Vagina (tissue), 2 donors: ENCODE measurements around the gene ACAP3. TPM values are rescaled to one million over a fixed set of nuclear protein-coding genes. Genes with fewer than 3 reads are reported as not detected.

Source experiments
- DNase-seq, 2 donors: peaks; one replicate each; pipeline ENCODE4 v3.0.0-alpha.2; 2017; ENCODE audit errors: extremely low spot score in 2 of 2
- H3K27ac ChIP-seq: fragments of 200-600 bp; sonication (generic); one replicate; pipeline ENCODE4 v1.5.1; 2019
- H3K27me3 ChIP-seq: fragments of 200-600 bp; sonication (generic); one replicate; pipeline ENCODE4 v1.5.1; 2019
- H3K36me3 ChIP-seq, 2 donors: fragments of 200-600 bp; sonication (generic); one replicate each; pipeline ENCODE4 v1.5.1; 2017 to 2019
- H3K4me1 ChIP-seq: fragments of 200-600 bp; sonication (generic); one replicate; pipeline ENCODE4 v1.5.1; 2019
- H3K4me3 ChIP-seq, 2 donors: fragments of 200-600 bp; sonication (generic); 1 replicate in 1 of 2; 2 replicates in 1 of 2; pipeline ENCODE4 v1.5.1; 2016 to 2019
- H3K9me3 ChIP-seq: fragments of 200-600 bp; sonication (generic); one replicate; pipeline ENCODE4 v1.5.1; 2019
- POLR2A ChIP-seq, 2 donors: fragments of 450-650 bp; IDR thresholded peaks; one replicate each; pipeline ENCODE4 v1.6.1; 2017; ENCODE audit warnings: antibody characterized with exemption in 2 of 2, mild to moderate bottlenecking in 2 of 2, moderate library complexity in 2 of 2
- POLR2AphosphoS5 ChIP-seq, 2 donors: sonication (generic); formaldehyde crosslinking; IDR thresholded peaks; one replicate each; pipeline ENCODE4 v1.9.0; 2017; ENCODE audit warnings: antibody characterized with exemption in 2 of 2, mild to moderate bottlenecking in 2 of 2, low read depth in 1 of 2; ENCODE audit not compliant: insufficient read depth in 1 of 2
- intact Hi-C: fragments of 100-400 bp; cut with DNase I; formaldehyde crosslinking; loops from one replicate; pipeline ENCODE4 v1.15.1; 2023
- total RNA-seq: library from RNA; depleted of rRNA; stranded (reverse); fragments of >200 nt; gene quantifications from one replicate; pipeline ENCODE4 v1.2.3, GENCODE V29; 2016
- TF ChIP-seq, protein P1 (sequence below), 3 experiments: fragments of 450-650 bp in 2 of 3; fragments of 200-600 bp in 1 of 3; sonication (generic) in 1 of 3; IDR thresholded peaks; one replicate each; pipeline ENCODE4 v1.5.1; 2017 to 2019; ENCODE audit warnings: antibody characterized with exemption in 3 of 3, mild to moderate bottlenecking in 2 of 3, moderate library complexity in 2 of 3

Gene ACAP3
- total RNA-seq, 1 donor from 2014 or later: 68.5 TPM

DNA sequence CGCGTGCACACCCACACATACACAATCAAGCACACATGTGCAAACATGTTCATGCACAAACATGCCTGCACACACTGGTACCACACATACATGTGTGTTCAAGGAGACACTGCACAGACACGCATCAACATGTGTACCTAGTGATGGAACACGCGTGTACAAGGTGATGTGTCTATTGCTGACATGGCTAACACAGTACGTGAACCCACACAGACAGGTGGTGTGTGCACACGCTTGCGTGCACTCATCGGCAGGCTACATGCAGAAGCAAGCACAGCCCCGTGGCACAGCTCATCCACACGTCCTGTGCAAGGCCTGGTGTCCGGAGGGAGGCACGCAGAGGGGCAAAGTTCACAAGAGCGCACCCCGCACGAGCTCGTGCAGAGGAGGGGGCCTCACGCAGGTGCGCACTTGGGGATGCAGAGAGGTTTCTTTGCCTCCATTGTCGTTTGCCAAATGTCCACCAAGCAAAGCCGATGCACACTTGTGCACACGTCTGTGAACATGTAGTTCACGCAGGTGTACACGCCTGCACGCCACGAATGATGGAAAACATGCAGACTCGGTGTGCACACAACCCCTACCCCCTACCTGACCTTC lies 969 bp downstream of the ACAP3 start:
- H3K4me3 ChIP-seq: peak overlapping the region; percentile 95 to 97
- H3K9me3 ChIP-seq: no peaks in the 10 kb centered on the region
- peaks cover 76% of the 10 kb centered on the region for H3K4me1 ChIP-seq
- DNase-seq: no peak
- H3K27ac ChIP-seq: peak overlapping the region; percentile 93
- intact Hi-C loops: loop anchor here (5.0 kb wide), 1 partner anchor 41 kb away; the partner anchor contains the start of gene DVL1
- H3K27me3 ChIP-seq: no peaks in the 10 kb centered on the region
- H3K36me3 ChIP-seq: peaks cover 0 to 8% of the 10 kb centered on the region in 2 donors
- TF ChIP-seq, protein P1, sequence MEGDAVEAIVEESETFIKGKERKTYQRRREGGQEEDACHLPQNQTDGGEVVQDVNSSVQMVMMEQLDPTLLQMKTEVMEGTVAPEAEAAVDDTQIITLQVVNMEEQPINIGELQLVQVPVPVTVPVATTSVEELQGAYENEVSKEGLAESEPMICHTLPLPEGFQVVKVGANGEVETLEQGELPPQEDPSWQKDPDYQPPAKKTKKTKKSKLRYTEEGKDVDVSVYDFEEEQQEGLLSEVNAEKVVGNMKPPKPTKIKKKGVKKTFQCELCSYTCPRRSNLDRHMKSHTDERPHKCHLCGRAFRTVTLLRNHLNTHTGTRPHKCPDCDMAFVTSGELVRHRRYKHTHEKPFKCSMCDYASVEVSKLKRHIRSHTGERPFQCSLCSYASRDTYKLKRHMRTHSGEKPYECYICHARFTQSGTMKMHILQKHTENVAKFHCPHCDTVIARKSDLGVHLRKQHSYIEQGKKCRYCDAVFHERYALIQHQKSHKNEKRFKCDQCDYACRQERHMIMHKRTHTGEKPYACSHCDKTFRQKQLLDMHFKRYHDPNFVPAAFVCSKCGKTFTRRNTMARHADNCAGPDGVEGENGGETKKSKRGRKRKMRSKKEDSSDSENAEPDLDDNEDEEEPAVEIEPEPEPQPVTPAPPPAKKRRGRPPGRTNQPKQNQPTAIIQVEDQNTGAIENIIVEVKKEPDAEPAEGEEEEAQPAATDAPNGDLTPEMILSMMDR (IDR thresholded peaks at IDR 0.05): no peak
- no peak for TF ChIP-seq POLR2A (IDR thresholded peaks at IDR 0.05)
- TF ChIP-seq POLR2AphosphoS5 (IDR thresholded peaks at IDR 0.05; ENCODE audit: insufficient read depth in 1 of 2, low read depth in 1 of 2): no peak

DNA sequence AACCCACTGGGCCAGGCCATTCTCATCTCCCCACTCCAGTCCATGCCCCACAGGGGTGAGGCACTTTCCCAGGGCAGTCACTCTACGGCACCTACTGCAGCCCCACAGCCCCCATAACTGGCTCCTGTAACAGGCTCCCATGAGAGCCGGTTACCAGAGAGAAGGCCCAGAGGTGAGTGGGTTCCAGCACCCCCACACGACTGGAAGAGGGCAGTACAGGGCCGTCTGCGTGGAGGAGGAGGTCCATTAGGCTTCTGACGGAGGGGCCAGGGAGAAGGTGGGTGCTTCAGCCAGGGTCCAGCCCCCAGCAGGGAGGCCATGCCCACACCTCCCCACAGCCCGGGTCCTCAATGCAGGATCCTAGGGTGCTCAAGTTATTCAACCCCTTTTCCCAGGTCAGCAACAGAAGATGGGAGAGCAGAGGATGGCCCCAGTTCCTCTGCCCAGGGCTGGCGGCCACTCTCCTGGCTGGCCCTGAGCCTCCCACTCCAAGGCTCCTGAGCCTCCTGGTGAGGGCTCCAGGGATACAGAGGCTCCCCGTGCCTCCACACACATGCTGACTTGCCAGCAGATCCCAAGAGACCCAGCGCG lies 1.6 kb downstream of the ACAP3 start:
- Histone ChIP-seq H3K27ac (peak overlapping the region; percentile 91), H3K36me3 (peaks cover 0 to 2% of the 10 kb centered on the region in 2 donors), H3K9me3 (no peaks in the 10 kb centered on the region), H3K4me1 (peaks cover 77% of the 10 kb centered on the region), H3K27me3 (no peaks in the 10 kb centered on the region), H3K4me3 (peak overlapping the region; percentile 95 to 97)
- no peak for TF ChIP-seq POLR2A (IDR thresholded peaks at IDR 0.05)
- TF ChIP-seq POLR2AphosphoS5 (IDR thresholded peaks at IDR 0.05; ENCODE audit: insufficient read depth in 1 of 2, low read depth in 1 of 2): no peak
- TF ChIP-seq, protein P1 (IDR thresholded peaks at IDR 0.05): no peak
- intact Hi-C loops: loop anchor here (5.0 kb wide), 1 partner anchor 41 kb away; the partner anchor contains the start of gene DVL1
- DNase-seq: no peak

DNA sequence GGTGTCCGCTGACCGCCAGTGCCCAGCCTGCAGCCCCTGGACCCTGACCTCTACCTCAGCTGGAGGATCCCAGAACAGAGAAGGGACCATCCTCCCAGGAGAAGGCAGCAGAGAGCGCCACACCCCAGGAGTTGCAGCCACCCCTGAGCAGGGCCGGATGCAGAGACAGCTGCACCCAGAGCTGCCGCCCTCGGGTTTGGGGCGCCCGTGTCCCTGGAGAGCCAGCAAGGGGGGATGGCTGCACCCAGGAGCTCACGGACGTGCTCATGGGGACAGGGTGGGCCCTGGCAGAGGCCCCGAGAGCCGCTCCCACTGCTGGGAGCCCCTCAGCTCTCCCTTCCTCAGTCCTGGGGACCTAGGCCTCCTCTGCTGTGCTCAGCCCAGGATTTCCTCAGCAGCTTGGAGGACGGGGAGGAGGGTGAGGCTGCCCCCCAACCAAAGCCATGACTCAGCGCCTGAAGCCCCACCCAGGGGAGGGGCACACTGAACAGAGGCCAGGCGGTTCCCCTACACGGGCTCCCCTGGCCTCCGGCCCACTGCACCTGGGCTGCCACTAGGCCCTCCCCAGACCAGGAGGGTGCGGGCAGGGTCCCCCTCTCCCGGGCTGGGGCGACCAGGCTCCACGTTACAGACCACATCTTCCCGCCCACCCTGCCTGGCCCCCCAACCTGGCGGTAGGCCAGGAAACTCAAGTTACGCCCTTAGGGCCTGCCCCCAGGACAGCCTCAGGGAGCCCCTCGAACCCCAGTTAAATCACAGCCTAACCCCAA lies 2.2 kb downstream of the ACAP3 start:
- Histone ChIP-seq H3K27me3 (no peaks in the 10 kb centered on the region), H3K36me3 (no peaks in the 10 kb centered on the region), H3K4me3 (peak overlapping the region; percentile 95 to 97), H3K9me3 (no peaks in the 10 kb centered on the region), H3K27ac (peak overlapping the region; percentile 91), H3K4me1 (peaks cover 77% of the 10 kb centered on the region)
- TF ChIP-seq POLR2A (IDR thresholded peaks at IDR 0.05) (peak in 1 of 2 donors; percentile 30), POLR2AphosphoS5 (IDR thresholded peaks at IDR 0.05; ENCODE audit: insufficient read depth in 1 of 2, low read depth in 1 of 2) (peak; percentile 45 to 51)
- TF ChIP-seq, protein P1 (IDR thresholded peaks at IDR 0.05): no peak
- no peak for DNase-seq
- intact Hi-C loops: loop anchor here (5.0 kb wide), 1 partner anchor 42 kb away; the partner anchor contains the start of gene DVL1

DNA sequence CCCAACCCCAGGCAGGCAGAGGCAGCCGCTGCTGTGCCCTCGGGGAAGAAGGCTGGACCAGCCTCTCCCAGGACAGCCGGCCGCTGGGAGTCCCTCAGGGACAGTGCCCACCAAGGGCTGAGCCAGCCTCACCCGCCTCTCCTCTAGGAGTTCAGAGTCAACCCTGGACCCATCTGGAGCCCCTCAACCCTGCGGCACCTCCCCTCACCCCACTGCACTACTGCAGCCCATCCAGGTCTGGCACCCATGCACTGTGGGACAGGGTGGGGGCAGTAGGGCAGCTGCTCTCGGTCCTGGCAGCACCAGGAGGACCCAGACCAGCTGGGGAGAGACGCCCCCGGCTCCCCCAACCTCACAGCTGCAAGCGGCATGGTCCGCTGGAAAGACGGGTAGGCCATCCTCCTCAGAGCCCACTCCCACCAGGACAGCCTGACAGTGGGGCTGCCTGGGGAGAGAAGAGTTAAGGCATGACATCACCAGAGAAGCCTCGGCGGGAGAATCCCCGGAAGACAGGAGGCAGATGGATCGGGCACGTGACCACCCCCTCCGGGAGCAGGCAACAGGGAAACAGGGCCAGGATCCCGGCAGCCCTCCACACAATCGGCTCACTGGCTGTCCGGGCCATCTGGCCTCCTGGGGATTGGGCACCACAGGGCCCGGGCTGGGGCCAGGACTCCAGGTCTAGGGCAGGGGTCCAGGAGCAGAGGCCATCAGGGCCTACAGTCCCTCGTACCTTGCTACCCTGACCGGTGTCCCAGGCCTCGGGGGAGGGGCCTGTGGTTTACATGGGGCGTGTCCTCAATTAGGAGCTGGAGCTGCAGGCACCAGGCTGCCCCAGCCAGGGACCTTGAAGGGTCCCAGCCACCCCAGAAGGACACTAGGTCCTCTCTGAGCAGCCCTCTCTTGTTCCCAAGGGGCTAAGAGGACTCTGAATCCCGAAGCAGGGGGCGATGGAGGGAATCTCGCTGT lies 3.1 kb downstream of the ACAP3 start:
- peak overlapping the region; percentile 91 for H3K27ac ChIP-seq
- H3K36me3 ChIP-seq: no peaks in the 10 kb centered on the region
- peak overlapping the region; percentile 95 to 97 for H3K4me3 ChIP-seq
- DNase-seq: no peak
- no peaks in the 10 kb centered on the region for H3K9me3 ChIP-seq
- no peaks in the 10 kb centered on the region for H3K27me3 ChIP-seq
- H3K4me1 ChIP-seq: peaks cover 68% of the 10 kb centered on the region
- intact Hi-C loops: loop anchor here (5.0 kb wide), 1 partner anchor 43 kb away; the partner anchor contains the start of gene DVL1
- TF ChIP-seq POLR2A (IDR thresholded peaks at IDR 0.05): no peak
- peak; percentile 86 to 87 for TF ChIP-seq POLR2AphosphoS5 (IDR thresholded peaks at IDR 0.05; ENCODE audit: insufficient read depth in 1 of 2, low read depth in 1 of 2)
